Measurements from ENCODE around the gene SWI5.

The SWI5 gene

DNA sequence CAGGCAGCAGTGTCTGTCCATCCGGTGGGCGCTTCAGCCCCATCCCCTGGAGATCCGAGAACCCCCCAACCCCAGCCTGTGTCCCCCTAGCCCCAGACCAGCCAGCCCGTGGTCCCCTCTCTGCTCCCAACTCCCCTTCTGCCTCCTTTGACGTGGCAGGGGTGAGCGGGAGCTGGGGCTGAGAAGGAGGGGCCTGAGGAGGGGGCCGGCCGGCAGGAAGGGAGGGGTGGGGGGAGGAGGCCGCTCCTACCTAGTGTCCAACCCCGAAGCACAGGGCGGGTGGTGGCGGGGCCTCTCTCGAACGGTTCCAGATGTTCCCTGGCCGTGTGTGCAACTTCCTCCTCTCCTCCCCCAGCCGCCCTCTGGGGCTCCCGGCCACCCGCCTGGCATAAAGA is 31.2 kb upstream of the SWI5 start:
- H3K9me3 ChIP-seq (ENCODE audit: control insufficient read depth, insufficient read depth, low read length): no peaks in the 10 kb centered on the region
- H3K27me3 ChIP-seq (ENCODE audit: control insufficient read depth, insufficient read depth, low read length): no peaks in the 10 kb centered on the region
- peaks cover 10% of the 10 kb centered on the region for H3K4me1 ChIP-seq (ENCODE audit: control insufficient read depth, insufficient read depth, low read length)
- peaks cover 17% of the 10 kb centered on the region for H3K36me3 ChIP-seq (ENCODE audit: control insufficient read depth, insufficient read depth, low read length)
- no peak overlapping the region for H3K9ac ChIP-seq (ENCODE audit: low read depth, low read length)
- no peak overlapping the region for H3K4me3 ChIP-seq (ENCODE audit: low read depth, low read length)

DNA sequence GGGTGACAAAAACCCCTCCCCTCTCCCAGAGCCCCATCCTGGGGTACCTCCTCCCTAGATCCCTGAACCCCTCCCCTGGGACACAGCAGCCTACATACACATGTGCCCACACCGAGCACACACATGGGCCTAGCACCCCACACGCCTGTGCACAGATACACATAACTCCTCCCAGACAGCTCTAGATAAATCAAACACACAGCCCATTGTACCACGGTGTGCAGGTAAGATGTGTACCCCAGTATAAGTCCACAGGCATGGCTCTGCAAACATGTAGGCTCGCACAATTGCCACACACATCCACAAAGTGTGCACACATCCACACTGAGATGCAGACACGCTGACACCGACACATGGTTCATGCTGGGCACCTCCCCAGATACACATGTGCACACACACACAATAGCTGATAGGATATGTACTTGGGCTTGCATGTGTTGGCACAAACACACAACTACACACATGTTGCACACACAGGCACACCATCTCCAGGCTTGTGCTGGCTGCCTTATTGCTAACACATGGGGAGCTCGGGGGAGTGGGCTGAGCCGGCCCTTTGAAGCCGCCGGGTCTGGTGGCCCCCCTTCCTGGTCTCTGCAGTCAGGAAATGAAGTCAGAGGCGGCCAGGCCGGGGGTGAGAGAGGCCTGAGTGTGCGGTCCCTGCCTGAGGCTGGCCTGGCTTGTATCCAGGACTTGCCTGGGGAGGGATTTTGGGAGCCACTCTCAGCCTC is 30.5 kb upstream of the SWI5 start:
- H3K9me3 ChIP-seq (ENCODE audit: control insufficient read depth, insufficient read depth, low read length): no peaks in the 10 kb centered on the region
- no peak overlapping the region for H3K4me3 ChIP-seq (ENCODE audit: low read depth, low read length)
- no peak overlapping the region for H3K9ac ChIP-seq (ENCODE audit: low read depth, low read length)
- H3K27me3 ChIP-seq (ENCODE audit: control insufficient read depth, insufficient read depth, low read length): no peaks in the 10 kb centered on the region
- H3K36me3 ChIP-seq (ENCODE audit: control insufficient read depth, insufficient read depth, low read length): peaks cover 9% of the 10 kb centered on the region
- peaks cover 10% of the 10 kb centered on the region for H3K4me1 ChIP-seq (ENCODE audit: control insufficient read depth, insufficient read depth, low read length)

DNA sequence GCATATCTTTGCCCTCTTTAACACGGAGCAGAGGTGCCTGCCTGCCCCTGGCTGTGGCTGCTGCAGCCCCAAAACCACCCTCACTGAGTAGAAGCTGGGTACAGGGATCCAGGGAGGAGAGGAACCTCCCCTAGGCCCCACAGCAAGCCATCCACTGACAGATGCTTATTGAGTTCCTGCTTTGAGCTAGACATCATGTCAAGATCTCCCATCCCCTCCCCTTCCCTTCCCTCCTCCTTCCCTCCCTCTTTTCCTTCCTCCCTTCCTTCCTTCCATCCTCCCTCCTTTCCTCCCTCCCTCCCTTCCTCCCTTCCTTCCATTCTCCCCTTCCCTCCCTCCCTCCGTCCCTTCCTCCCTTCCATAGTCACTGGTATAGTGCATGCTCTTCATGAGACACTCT is 29.6 kb upstream of the SWI5 start:
- Histone ChIP-seq H3K27me3 (ENCODE audit: control insufficient read depth, insufficient read depth, low read length) (no peaks in the 10 kb centered on the region), H3K4me3 (ENCODE audit: low read depth, low read length) (no peak overlapping the region), H3K36me3 (ENCODE audit: control insufficient read depth, insufficient read depth, low read length) (peaks cover 4% of the 10 kb centered on the region), H3K4me1 (ENCODE audit: control insufficient read depth, insufficient read depth, low read length) (peaks cover 12% of the 10 kb centered on the region), H3K9me3 (ENCODE audit: control insufficient read depth, insufficient read depth, low read length) (no peaks in the 10 kb centered on the region), H3K9ac (ENCODE audit: low read depth, low read length) (no peak overlapping the region)

DNA sequence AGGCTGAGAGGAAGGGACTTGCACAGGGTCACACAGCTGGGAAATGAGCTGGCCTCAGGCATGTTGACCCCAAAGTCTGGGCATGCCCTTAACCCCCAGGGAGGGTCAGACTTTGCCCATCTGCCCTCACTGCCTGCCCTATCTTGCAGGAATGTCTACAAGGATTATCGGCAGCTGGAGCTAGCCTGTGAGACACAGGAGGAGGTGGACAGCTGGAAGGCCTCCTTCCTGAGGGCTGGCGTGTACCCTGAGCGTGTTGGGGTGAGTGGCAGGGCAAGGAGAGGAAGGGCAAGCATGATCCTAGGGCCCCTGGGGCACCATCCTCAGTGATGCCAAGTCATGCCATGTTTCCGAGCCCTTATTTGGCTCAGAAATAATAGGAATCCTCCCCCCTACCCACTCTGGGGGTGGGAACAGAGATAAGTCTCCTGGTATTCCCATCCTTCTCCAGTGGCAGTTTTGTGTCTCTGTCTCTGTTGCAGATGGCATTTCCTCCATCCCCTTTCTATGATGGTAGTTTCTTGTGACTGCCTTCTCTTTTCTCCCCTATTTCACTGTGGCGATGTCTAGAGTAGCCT is 28.8 kb upstream of the SWI5 start:
- Histone ChIP-seq H3K4me3 (ENCODE audit: low read depth, low read length) (no peak overlapping the region), H3K9ac (ENCODE audit: low read depth, low read length) (no peak overlapping the region), H3K27me3 (ENCODE audit: control insufficient read depth, insufficient read depth, low read length) (no peaks in the 10 kb centered on the region), H3K4me1 (ENCODE audit: control insufficient read depth, insufficient read depth, low read length) (peaks cover 14% of the 10 kb centered on the region), H3K36me3 (ENCODE audit: control insufficient read depth, insufficient read depth, low read length) (no peaks in the 10 kb centered on the region), H3K9me3 (ENCODE audit: control insufficient read depth, insufficient read depth, low read length) (no peaks in the 10 kb centered on the region)

DNA sequence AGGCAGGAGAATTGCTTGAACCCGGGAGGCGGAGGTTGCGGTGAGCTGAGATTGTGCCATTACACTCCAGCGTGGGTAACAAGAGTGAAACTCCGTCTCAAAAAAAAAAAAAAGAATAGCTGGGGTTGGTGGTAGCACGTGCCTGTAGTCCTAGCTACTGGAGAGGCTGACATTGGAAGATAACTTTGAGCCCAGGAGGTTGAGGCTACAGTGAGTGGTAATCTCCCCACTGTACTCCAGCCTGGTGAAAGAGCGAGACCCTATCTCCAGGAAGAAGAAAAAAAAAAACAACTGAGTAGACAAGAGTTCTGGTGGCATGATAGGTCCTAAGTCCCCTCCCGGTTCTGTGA is 26.5 kb upstream of the SWI5 start:
- H3K27me3 ChIP-seq (ENCODE audit: control insufficient read depth, insufficient read depth, low read length): no peaks in the 10 kb centered on the region
- H3K4me3 ChIP-seq (ENCODE audit: low read depth, low read length): peak overlapping the region; percentile 77
- no peak overlapping the region for H3K9ac ChIP-seq (ENCODE audit: low read depth, low read length)
- H3K9me3 ChIP-seq (ENCODE audit: control insufficient read depth, insufficient read depth, low read length): no peaks in the 10 kb centered on the region
- H3K36me3 ChIP-seq (ENCODE audit: control insufficient read depth, insufficient read depth, low read length): peaks cover 5% of the 10 kb centered on the region
- peaks cover 10% of the 10 kb centered on the region for H3K4me1 ChIP-seq (ENCODE audit: control insufficient read depth, insufficient read depth, low read length)

DNA sequence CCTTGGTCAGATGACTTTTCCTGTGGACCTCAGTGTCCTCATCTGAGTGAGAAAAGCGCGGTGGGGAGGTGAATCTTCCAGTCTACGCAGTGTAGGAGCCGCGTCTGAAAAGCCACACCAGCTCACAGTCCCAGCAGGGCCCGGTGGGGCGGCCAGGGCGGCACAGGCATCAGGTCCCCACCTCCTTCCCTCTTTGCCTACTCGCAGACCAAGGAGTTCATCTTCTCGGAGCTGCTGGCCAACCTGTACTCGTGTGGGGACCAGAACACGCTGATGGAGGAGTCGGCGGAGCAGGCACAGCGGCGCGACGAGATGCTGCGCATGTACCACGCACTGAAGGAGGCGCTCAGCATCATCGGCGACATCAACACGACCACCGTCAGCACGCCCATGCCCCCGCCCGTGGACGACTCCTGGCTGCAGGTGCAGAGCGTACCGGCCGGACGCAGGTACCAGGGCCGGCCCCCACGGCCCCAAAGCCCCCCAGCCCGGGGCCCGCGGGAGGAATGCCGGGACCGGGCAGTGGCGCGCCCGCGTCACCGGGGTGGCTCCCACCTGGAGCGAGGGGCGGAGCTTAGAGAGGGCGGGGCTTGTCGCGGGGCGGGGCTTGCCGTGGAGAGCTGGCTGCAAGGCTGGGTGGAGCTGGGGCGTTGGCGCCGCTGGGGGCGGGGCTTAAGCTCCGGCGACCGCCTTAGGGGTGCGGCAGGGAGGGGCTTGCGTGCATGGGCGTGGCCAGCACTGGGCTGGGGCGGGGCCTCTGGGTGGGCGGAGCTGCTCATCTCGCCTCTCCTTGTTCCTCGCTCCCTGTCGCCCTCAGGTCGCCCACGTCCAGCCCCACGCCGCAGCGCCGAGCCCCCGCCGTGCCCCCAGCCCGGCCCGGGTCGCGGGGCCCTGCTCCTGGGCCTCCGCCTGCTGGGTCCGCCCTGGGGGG is 25.9 kb upstream of the SWI5 start:
- Histone ChIP-seq H3K9me3 (ENCODE audit: control insufficient read depth, insufficient read depth, low read length) (no peaks in the 10 kb centered on the region), H3K9ac (ENCODE audit: low read depth, low read length) (peak overlapping the region; percentile 73), H3K36me3 (ENCODE audit: control insufficient read depth, insufficient read depth, low read length) (peaks cover 5% of the 10 kb centered on the region), H3K27me3 (ENCODE audit: control insufficient read depth, insufficient read depth, low read length) (no peaks in the 10 kb centered on the region), H3K4me1 (ENCODE audit: control insufficient read depth, insufficient read depth, low read length) (peaks cover 9% of the 10 kb centered on the region), H3K4me3 (ENCODE audit: low read depth, low read length) (peak overlapping the region; percentile 77)

DNA sequence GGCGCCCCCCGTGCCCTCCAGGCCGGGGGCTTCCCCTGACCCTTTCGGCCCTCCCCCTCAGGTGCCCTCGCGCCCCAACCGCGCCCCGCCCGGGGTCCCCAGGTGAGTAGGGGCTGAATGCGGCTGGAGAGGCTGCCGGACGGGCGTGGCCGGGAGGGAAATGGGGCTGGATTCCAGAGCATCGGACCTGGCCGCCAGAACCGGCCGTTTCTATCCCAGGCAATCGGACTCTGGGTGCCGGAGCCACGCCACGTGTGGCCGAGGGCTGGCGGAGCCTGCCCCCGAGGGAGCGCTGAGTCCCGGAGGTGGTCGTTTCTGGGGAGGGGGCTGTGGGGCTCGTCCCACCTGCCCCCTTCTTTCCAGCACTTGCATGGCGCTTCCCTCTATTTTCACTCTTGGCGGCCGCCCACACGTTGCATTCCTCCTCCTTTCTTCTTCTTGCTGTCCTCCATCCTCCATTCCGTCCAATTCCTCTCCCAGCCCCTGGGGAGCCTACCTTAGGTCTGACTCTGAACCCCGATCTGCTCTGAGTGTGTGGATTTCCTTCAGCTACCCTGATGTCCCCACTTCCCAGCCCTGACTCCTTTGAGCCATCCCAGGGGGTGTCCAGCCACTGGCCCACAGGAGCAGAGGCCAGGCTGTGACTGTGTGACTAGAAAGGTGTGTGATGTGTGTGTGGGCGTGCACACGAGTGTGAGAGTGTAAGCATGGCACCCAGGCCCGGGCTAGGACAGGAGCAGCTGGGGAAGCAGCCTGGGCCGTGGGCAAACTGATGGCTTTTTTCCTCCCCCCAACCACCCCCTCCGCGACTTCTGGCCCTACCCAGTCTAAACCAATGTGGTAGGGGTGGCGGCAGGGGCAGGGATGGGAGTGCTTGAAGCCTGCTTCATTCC is 25.0 kb upstream of the SWI5 start:
- peak overlapping the region; percentile 65 for H3K4me3 ChIP-seq (ENCODE audit: low read depth, low read length)
- H3K9ac ChIP-seq (ENCODE audit: low read depth, low read length): peak overlapping the region; percentile 73
- peaks cover 5% of the 10 kb centered on the region for H3K36me3 ChIP-seq (ENCODE audit: control insufficient read depth, insufficient read depth, low read length)
- peaks cover 4% of the 10 kb centered on the region for H3K4me1 ChIP-seq (ENCODE audit: control insufficient read depth, insufficient read depth, low read length)
- H3K27me3 ChIP-seq (ENCODE audit: control insufficient read depth, insufficient read depth, low read length): no peaks in the 10 kb centered on the region
- no peaks in the 10 kb centered on the region for H3K9me3 ChIP-seq (ENCODE audit: control insufficient read depth, insufficient read depth, low read length)

DNA sequence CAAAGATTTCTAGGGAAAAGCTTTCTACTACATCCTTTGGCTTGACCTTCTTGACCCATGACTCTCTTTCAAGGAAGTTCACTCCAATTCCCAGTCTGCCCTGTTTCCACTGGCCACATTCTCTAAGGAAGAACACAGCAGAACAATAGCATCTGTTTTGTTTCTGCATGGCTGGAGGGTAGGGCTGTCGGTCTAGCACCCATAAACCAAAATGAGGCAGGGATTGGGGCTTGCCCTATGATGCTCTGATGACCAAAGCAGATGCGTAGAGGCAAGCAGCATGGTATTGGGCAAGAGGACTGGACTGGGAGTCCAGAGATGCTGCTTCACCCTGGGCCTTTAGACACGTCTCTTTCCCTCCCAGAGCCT is 24.4 kb upstream of the SWI5 start:
- H3K9ac ChIP-seq (ENCODE audit: low read depth, low read length): no peak overlapping the region
- no peaks in the 10 kb centered on the region for H3K9me3 ChIP-seq (ENCODE audit: control insufficient read depth, insufficient read depth, low read length)
- H3K4me1 ChIP-seq (ENCODE audit: control insufficient read depth, insufficient read depth, low read length): peaks cover 4% of the 10 kb centered on the region
- peaks cover 5% of the 10 kb centered on the region for H3K36me3 ChIP-seq (ENCODE audit: control insufficient read depth, insufficient read depth, low read length)
- no peak overlapping the region for H3K4me3 ChIP-seq (ENCODE audit: low read depth, low read length)
- H3K27me3 ChIP-seq (ENCODE audit: control insufficient read depth, insufficient read depth, low read length): no peaks in the 10 kb centered on the region

DNA sequence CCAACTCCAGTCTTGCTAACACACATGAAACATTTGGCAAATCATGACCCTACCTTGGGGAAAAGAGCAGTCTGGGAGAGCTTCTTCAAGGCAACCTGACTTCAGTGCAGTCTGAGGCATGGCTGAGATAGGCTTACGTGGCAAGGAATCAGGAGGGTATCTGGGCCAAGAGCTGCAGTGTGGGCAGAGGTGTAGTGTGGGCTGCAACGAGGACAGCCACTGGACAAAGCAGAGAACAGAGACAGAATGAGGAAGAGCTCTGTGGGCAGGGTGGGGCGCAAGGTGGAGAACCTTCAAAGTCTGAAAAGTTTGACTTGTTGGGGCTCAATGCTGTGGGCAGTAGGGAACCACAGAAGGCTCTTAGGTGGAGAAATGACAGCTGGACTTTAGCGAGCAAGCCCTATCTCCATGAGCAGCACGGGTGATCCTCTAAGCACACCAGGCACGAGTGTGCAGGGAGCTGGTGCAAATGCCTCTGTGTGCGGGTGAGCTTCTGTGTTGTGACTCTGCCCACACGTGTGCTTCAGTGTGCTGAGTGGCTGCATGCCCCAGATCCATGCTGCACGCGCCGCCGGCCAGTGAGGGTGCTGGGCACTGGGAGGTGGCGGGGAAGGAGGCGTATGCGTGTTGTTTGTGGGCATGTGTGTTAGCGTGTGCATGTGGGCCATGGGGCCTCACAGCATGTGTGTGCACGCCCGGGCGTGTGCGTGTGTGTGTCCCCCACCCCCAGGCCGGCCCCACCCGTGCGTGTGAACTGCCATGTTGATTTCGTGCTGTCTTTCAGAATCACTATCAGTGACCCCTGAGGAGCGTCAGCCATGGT is 23.5 kb upstream of the SWI5 start:
- peaks cover 13% of the 10 kb centered on the region for H3K36me3 ChIP-seq (ENCODE audit: control insufficient read depth, insufficient read depth, low read length)
- no peak overlapping the region for H3K9ac ChIP-seq (ENCODE audit: low read depth, low read length)
- H3K9me3 ChIP-seq (ENCODE audit: control insufficient read depth, insufficient read depth, low read length): no peaks in the 10 kb centered on the region
- H3K4me1 ChIP-seq (ENCODE audit: control insufficient read depth, insufficient read depth, low read length): peaks cover 4% of the 10 kb centered on the region
- H3K27me3 ChIP-seq (ENCODE audit: control insufficient read depth, insufficient read depth, low read length): no peaks in the 10 kb centered on the region
- no peak overlapping the region for H3K4me3 ChIP-seq (ENCODE audit: low read depth, low read length)

DNA sequence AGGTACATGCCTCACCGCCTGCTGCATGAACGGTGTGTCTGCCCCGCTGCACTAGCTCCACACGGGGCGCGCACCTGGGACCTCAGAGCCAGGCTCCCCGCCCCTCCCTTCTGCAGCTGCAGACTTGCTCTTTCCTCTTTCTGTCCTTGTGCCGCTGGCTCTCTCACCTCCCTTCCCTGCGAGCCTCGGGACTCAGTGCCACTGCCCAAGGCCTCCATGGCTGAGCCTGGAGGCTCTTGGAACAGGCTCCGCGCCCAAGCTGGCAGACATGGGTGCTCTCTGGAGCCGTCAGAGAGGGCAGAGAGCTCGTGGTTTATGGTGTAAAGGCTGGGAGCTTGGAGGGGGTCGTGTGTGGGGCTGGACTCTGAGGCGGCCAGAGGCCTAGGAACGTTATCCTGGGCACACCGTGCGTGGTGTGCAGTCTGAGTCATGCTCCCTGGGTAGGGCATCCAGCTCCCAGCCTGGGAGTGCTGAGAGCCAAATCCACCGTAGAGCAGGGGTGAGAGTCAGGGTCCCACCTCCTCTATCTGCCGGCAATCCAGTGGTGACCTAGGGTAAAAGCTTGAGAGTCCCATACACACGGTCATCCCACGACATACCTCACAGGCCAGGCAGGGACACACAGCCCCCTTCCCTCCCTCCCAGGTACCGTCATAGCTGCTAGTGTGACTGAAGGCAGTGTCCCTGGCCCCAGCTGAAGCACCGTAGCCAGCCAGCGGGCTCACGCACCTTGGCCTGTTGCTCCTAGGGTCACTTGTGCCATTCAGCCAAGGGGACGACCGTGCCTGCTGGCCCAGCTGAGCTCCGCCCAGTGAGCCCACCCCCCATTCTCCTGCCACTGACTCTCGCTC is 22.7 kb upstream of the SWI5 start:
- Histone ChIP-seq H3K27me3 (ENCODE audit: control insufficient read depth, insufficient read depth, low read length) (no peaks in the 10 kb centered on the region), H3K9ac (ENCODE audit: low read depth, low read length) (no peak overlapping the region), H3K9me3 (ENCODE audit: control insufficient read depth, insufficient read depth, low read length) (no peaks in the 10 kb centered on the region), H3K36me3 (ENCODE audit: control insufficient read depth, insufficient read depth, low read length) (peaks cover 20% of the 10 kb centered on the region), H3K4me3 (ENCODE audit: low read depth, low read length) (no peak overlapping the region), H3K4me1 (ENCODE audit: control insufficient read depth, insufficient read depth, low read length) (peaks cover 4% of the 10 kb centered on the region)
